Osteocyte (in vitro differentiated cells): Measurements from ENCODE around the gene CDT1. TPM values are rescaled to one million over a fixed set of nuclear protein-coding genes. Genes with fewer than 3 reads are reported as not detected.
"Not testable (repeated sequence)": the region's sequence is repeated elsewhere in the genome, so short reads cannot be mapped to it uniquely, and the experiment has no call there.

ENCODE experiments used
- DNase-seq: peaks from one replicate; pipeline ENCODE4 v3.0.0; 2021; ENCODE audit warnings: mixed read lengths; ENCODE audit not compliant: unreplicated experiment; ENCODE audit errors: extremely low spot score
- H3K27ac Mint-ChIP-seq: one replicate; pipeline ENCODE4 v1.8.0; 2021; ENCODE audit warnings: mild to moderate bottlenecking, mixed read lengths; ENCODE audit not compliant: unreplicated experiment
- H3K27me3 Mint-ChIP-seq: one replicate; pipeline ENCODE4 v1.8.0; 2021; ENCODE audit warnings: mixed read lengths; ENCODE audit not compliant: unreplicated experiment
- H3K36me3 Mint-ChIP-seq: one replicate; pipeline ENCODE4 v1.8.0; 2021; ENCODE audit warnings: mixed read lengths; ENCODE audit not compliant: unreplicated experiment
- H3K4me1 Mint-ChIP-seq: one replicate; pipeline ENCODE4 v1.8.0; 2021; ENCODE audit warnings: mixed read lengths; ENCODE audit not compliant: unreplicated experiment
- H3K4me3 Mint-ChIP-seq: one replicate; pipeline ENCODE4 v1.8.0; 2021; ENCODE audit warnings: mild to moderate bottlenecking, moderate library complexity, mixed read lengths; ENCODE audit not compliant: unreplicated experiment
- H3K9me3 Mint-ChIP-seq: one replicate; pipeline ENCODE4 v1.8.0; 2021; ENCODE audit warnings: mixed read lengths; ENCODE audit not compliant: unreplicated experiment
- total RNA-seq: library from RNA; stranded (reverse); gene quantifications from 2 replicates; pipeline ENCODE4 v1.2.1, GENCODE V29; 2021
- TF ChIP-seq, protein P1 (sequence below): fragments of 200-600 bp; sonication (generic); IDR thresholded peaks from 2 replicates; pipeline ENCODE4 v1.5.0; 2021; ENCODE audit warnings: antibody characterized with exemption, mild to moderate bottlenecking, moderate library complexity

CDT1 gene
- total RNA-seq, 1 donor from 2014 or later: 6.6 TPM

DNA sequence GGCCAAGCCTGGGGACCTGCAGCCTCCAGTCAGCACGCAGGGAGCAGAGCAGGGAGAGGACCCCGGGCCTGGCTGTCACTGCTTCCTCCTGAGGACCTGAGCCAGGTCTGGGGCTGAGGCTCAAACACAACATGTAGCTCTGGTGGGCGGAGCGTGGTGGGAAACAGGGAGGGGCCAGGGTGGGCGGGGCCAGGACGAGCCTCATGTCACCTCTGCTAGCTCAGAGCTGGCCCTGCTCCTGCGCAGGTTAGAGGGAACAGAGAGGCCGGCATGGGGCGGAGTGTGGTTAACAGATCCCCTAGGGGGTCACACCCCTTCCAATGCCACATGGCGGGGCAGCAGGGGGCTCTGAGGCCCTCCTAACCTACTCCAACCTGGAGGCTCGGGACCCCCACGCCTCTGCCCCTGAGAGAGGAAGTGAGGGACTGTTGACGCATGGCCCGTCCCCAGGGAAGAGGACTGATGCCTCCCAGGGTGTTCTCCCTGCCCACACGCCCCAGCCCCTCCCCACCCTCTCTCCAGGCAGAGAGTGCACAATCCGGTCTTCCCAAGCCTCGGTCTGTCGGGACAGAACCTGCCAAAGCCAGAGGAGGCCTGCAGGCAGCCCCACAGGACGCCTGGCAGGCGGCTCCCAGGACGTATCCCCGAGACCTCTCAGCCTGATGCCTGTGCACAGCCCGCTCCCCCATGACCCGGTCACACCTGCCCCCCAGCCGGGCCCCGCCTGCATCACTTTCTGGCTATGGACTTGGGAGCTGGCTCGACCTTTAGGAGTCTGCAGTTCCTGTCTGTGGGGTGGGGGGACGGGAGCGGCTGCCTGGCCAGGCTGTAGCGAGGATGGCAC lies 33.8 kb upstream of the CDT1 start:
- Mint-ChIP-seq H3K9me3 (no peaks in the 10 kb centered on the region), H3K27ac (peak overlapping the region; percentile 67), H3K27me3 (no peaks in the 10 kb centered on the region), H3K36me3 (peaks cover 2% of the 10 kb centered on the region), H3K4me3 (peak overlapping the region; percentile 6), H3K4me1 (peaks cover 86% of the 10 kb centered on the region)
- TF ChIP-seq, protein P1, sequence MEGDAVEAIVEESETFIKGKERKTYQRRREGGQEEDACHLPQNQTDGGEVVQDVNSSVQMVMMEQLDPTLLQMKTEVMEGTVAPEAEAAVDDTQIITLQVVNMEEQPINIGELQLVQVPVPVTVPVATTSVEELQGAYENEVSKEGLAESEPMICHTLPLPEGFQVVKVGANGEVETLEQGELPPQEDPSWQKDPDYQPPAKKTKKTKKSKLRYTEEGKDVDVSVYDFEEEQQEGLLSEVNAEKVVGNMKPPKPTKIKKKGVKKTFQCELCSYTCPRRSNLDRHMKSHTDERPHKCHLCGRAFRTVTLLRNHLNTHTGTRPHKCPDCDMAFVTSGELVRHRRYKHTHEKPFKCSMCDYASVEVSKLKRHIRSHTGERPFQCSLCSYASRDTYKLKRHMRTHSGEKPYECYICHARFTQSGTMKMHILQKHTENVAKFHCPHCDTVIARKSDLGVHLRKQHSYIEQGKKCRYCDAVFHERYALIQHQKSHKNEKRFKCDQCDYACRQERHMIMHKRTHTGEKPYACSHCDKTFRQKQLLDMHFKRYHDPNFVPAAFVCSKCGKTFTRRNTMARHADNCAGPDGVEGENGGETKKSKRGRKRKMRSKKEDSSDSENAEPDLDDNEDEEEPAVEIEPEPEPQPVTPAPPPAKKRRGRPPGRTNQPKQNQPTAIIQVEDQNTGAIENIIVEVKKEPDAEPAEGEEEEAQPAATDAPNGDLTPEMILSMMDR: no peak
- DNase-seq: no peak

DNA sequence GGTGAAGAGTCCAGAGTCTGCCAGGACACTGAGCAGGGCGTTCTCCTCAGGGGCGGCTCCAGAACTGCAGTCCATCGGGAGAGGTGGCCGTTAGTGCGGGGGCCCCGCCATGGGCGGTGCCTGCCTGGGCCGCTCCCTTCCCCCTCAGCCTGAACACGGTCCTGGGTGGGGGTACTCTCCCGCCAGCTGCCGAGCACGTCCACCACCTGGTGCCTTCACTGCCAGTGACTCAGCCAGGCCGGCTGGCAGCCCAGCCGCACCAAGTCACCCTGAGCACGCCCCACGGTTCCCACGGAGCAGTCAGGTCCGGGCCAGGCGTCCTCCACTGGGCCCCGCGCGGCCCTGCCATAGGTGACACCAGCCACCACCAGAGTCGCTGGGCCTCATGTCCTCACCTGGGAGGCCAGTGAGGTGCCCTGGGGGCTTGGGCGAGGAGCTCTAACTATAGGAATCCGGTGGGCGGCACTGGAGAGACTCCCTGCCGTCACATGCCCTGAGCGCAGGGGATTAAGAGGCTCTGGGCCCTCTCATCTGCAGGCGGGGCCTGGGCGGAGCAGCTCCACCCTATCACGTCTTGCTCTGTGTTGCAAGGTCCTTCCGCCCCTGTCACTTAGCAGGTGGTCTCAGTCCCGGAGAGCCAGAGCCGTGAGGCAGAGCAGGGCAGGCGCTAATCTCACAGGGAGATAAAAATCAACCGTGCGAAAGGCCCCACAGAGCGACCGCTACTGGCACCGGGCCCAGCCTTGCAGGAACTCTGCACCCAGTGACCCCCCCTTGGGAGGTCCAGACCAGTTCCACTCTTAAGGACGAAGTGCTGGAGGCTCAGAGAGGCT lies 32.9 kb upstream of the CDT1 start:
- Mint-ChIP-seq H3K36me3 (peaks cover 2% of the 10 kb centered on the region), H3K27ac (peak overlapping the region; percentile 77), H3K4me1 (peaks cover 84% of the 10 kb centered on the region), H3K4me3 (peak overlapping the region; percentile 42), H3K27me3 (no peaks in the 10 kb centered on the region), H3K9me3 (no peaks in the 10 kb centered on the region)
- no peak for DNase-seq
- TF ChIP-seq, protein P1: no peak

DNA sequence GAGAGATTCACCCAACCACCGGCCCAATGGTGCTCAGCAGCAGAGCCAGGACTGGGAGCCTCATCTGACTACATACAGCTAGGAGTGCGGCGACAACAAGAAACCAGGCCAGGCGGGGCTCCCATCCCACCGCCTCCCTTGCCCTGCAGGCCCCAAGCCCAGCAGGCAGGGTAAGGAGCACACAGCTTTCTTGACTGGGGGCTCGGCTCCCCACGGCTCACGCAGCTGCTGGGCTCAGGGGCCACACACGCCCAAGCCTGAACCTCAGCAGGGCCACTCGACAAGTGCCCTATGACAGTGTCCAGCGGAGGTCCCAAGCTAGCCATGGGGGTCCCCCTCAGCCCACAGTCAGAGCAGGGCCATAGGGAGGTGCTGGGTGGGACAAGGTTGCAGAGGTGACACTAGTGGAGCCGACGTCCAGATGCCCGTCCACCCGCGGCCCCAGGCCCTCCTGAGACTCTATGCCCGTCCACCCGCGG lies 32.3 kb upstream of the CDT1 start:
- no peaks in the 10 kb centered on the region for H3K9me3 Mint-ChIP-seq
- H3K4me3 Mint-ChIP-seq: peak overlapping the region; percentile 42
- TF ChIP-seq, protein P1: no peak
- peak overlapping the region; percentile 77 for H3K27ac Mint-ChIP-seq
- no peaks in the 10 kb centered on the region for H3K27me3 Mint-ChIP-seq
- no peak for DNase-seq
- peaks cover 83% of the 10 kb centered on the region for H3K4me1 Mint-ChIP-seq
- no peaks in the 10 kb centered on the region for H3K36me3 Mint-ChIP-seq

- H3K4me1 Mint-ChIP-seq: peaks cover 87% of the 10 kb centered on the region
- not testable (repeated sequence) for H3K27me3 Mint-ChIP-seq, H3K36me3 Mint-ChIP-seq, H3K27ac Mint-ChIP-seq, DNase-seq, H3K9me3 Mint-ChIP-seq, H3K4me3 Mint-ChIP-seq
Observed at GRCh38 chr16:88771781-88772180, 31.8 kb upstream of the CDT1 start.

- Mint-ChIP-seq H3K4me1 (peaks cover 85% of the 10 kb centered on the region), H3K4me3 (peak overlapping the region; percentile 51), H3K36me3 (no peaks in the 10 kb centered on the region), H3K27ac (peak overlapping the region; percentile 85), H3K27me3 (no peaks in the 10 kb centered on the region), H3K9me3 (no peaks in the 10 kb centered on the region)
- TF ChIP-seq, protein P1: no peak
- peak; percentile 92 for DNase-seq
Observed at GRCh38 chr16:88772871-88773811, 30.4 kb upstream of the CDT1 start.
